NT2/D1 (cell line): ENCODE results near the gene SPRY4.
"Not testable (repeated sequence)": the region's sequence is repeated elsewhere in the genome, so short reads cannot be mapped to it uniquely, and the experiment has no call there.

Source experiments
- YY1 ChIP-seq: IDR thresholded peaks from 2 replicates; pipeline ENCODE4 v1.6.1; 2011; ENCODE audit not compliant: insufficient read length, insufficient read depth
- ZNF274 ChIP-seq: IDR thresholded peaks from 2 replicates; pipeline ENCODE4 v1.6.1; 2011; ENCODE audit warnings: mild to moderate bottlenecking, low read depth, low read length

DNA sequence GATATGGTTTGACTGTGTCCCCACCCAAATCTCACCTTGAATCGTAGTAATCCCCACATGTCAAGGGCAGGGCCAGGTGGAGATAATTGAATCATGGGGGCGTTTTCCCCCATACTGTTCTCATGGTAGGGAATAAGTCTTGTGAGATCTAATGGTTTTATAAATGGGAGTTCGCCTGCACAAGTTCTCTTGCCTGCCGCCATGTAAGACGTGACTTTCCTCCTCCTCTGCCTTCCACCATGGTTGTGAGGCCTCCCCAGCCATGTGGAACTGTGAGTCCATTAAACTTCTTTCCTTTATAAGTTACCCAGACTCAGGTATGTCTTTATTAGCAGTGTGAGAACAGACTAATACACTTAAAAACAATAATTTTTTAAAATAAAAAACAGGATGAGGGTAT, 52.2 kb downstream of the SPRY4 start:
- TF ChIP-seq YY1, ZNF274: not testable (repeated sequence)
